Measurements from ENCODE around the gene MYO5C.
A peak's percentile ranks its signal among the peaks of the same experiment; 100 is the strongest.

The MYO5C gene

GRCh38 chr15:52308446-52309153, 13.0 kb upstream of the MYO5C start:
- Histone ChIP-seq H3K27ac (ENCODE audit: poor library complexity, severe bottlenecking) (no peak overlapping the region), H3K4me1 (ENCODE audit: insufficient read depth, poor library complexity, severe bottlenecking) (peaks cover 17% of the 10 kb centered on the region), H3K4me3 (ENCODE audit: severe bottlenecking) (no peak overlapping the region), H3K9me3 (ENCODE audit: severe bottlenecking) (no peaks in the 10 kb centered on the region), H3K27me3 (ENCODE audit: insufficient read depth, poor library complexity, severe bottlenecking) (no peaks in the 10 kb centered on the region), H3K36me3 (ENCODE audit: low read depth) (peaks cover 9% of the 10 kb centered on the region; the same call in 1 of the 2 replicates)
- TF ChIP-seq CTCF (IDR thresholded peaks at IDR 0.05; ENCODE audit: poor library complexity, severe bottlenecking) = no peak
- DNase-seq (ENCODE audit: low spot score) (no peak), ATAC-seq (ENCODE audit: low read depth) (no peak)

GRCh38 chr15:52307847-52308246, 12.2 kb upstream of the MYO5C start:
- no peak for DNase-seq (ENCODE audit: low spot score)
- Histone ChIP-seq H3K9me3 (ENCODE audit: severe bottlenecking) (no peaks in the 10 kb centered on the region), H3K4me3 (ENCODE audit: severe bottlenecking) (no peak overlapping the region), H3K27ac (ENCODE audit: poor library complexity, severe bottlenecking) (no peak overlapping the region), H3K36me3 (ENCODE audit: low read depth) (0 out of 2 replicates have a peak, but pooled peaks cover 3% of the 10 kb centered on the region), H3K4me1 (ENCODE audit: insufficient read depth, poor library complexity, severe bottlenecking) (peaks cover 17% of the 10 kb centered on the region), H3K27me3 (ENCODE audit: insufficient read depth, poor library complexity, severe bottlenecking) (no peaks in the 10 kb centered on the region)
- no peak for TF ChIP-seq CTCF (IDR thresholded peaks at IDR 0.05; ENCODE audit: poor library complexity, severe bottlenecking)
- no peak for ATAC-seq (ENCODE audit: low read depth)

- peaks cover 17% of the 10 kb centered on the region for H3K4me1 ChIP-seq (ENCODE audit: insufficient read depth, poor library complexity, severe bottlenecking)
- TF ChIP-seq CTCF (IDR thresholded peaks at IDR 0.05; ENCODE audit: poor library complexity, severe bottlenecking) = no peak
- no peaks in the 10 kb centered on the region for H3K36me3 ChIP-seq (ENCODE audit: low read depth)
- no peaks in the 10 kb centered on the region for H3K9me3 ChIP-seq (ENCODE audit: severe bottlenecking)
- no peaks in the 10 kb centered on the region for H3K27me3 ChIP-seq (ENCODE audit: insufficient read depth, poor library complexity, severe bottlenecking)
- ATAC-seq (ENCODE audit: low read depth) = peak; percentile 99
- H3K27ac ChIP-seq (ENCODE audit: poor library complexity, severe bottlenecking) = peak overlapping the region; percentile 63
- H3K4me3 ChIP-seq (ENCODE audit: severe bottlenecking) = no peak overlapping the region
- DNase-seq (ENCODE audit: low spot score) = no peak
Observed at GRCh38 chr15:52306270-52306669, 10.7 kb upstream of the MYO5C start.

GRCh38 chr15:52303093-52303772, 7.6 kb upstream of the MYO5C start:
- H3K27me3 ChIP-seq (ENCODE audit: insufficient read depth, poor library complexity, severe bottlenecking) = no peaks in the 10 kb centered on the region
- no peak overlapping the region for H3K4me3 ChIP-seq (ENCODE audit: severe bottlenecking)
- no peak overlapping the region for H3K27ac ChIP-seq (ENCODE audit: poor library complexity, severe bottlenecking)
- no peak for TF ChIP-seq CTCF (IDR thresholded peaks at IDR 0.05; ENCODE audit: poor library complexity, severe bottlenecking)
- DNase-seq (ENCODE audit: low spot score) (no peak), ATAC-seq (ENCODE audit: low read depth) (no peak)
- peaks cover 17% of the 10 kb centered on the region for H3K4me1 ChIP-seq (ENCODE audit: insufficient read depth, poor library complexity, severe bottlenecking)
- peaks cover 5% of the 10 kb centered on the region for H3K9me3 ChIP-seq (ENCODE audit: severe bottlenecking)
- no peaks in the 10 kb centered on the region for H3K36me3 ChIP-seq (ENCODE audit: low read depth)

Data from RWPE2 (cell line).